GM20431 (cell line): Measurements from ENCODE around the gene FAM151A.
"Not testable (repeated sequence)": the region's sequence is repeated elsewhere in the genome, so short reads cannot be mapped to it uniquely, and the experiment has no call there.

Source experiments
- in situ Hi-C: fragments of 300-500 bp; cut with MseI, MboI; formaldehyde crosslinking; loops from one replicate; pipeline ENCODE4 v1.15.0; 2020; ENCODE audit warnings: low sequenced_read_pairs; ENCODE audit not compliant: unreplicated experiment

Gene FAM151A

GRCh38 chr1:54640361-54640760 is 17.0 kb upstream of the FAM151A start:
- in situ Hi-C loops, result no loop called here

DNA sequence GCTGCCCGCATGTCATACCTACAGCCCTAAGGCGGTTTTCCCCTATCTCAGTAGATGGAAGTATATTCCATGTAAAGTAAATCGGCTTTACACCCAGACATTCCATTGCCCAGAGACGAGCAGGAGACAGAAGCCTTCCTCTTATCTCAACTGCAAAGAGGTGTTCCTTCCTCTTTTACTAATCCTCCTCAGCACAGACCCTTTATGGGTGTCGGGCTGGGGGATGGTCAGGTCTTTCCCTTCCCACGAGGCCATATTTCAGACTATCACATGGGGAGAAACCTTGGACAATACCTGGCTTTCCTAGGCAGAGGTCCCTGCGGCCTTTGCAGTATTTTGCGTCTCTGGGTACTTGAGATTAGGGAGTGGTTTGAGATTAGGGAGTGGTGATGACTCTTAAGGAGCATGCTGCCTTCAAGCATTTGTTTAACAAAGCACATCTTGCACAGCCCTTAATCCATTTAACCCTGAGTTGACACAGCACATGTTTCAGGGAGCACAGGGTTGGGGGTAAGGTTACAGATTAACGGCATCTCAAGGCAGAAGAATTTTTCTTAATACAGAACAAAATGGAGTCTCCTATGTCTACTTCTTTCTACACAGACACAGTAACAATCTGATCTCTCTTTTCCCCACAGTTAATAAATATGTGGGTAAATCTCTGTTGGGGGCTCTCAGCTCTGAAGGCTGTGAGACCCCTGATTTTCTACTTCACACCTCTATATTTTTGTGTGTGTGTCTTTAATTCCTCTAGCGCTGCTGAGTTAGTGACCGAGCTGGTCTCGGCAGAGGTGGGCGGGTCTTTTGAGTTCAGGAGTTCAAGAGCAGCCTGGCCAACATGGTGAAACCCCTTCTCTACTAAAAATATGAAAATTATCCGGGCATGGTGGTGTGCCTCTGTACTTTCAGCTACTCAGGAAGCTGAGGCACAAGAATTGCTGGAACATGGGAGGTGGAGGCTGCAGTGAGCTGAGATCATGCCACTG is 13.4 kb upstream of the FAM151A start:
- in situ Hi-C loops, result not testable (repeated sequence)

GRCh38 chr1:54635804-54636203 is 12.5 kb upstream of the FAM151A start:
- in situ Hi-C loops, result not testable (repeated sequence)

DNA sequence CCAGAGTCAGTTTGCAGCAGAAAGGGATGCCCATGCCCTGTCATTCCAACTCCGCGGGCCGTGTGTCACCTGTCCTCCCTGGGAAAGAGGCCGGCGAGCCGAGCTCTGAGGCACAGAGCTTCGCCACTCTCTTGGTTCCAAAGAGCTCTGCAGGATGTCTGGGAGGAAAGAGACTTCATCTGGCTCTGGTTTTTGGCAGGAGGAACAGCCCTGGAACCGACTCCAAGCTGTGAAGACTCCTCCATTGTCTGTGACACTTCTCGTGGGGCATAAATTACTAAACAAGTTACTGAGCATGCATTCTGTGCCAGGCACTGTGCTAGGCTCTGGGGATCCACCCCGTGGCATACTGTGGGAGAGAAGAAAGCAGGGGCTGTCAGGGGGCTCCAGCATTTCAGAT is 3.9 kb upstream of the FAM151A start:
- in situ Hi-C loops, result no loop called here

- in situ Hi-C loops, result no loop called here
Measured at GRCh38 chr1:54624466-54625464, 1.4 kb upstream of the FAM151A start.

GRCh38 chr1:54619749-54620148 is 3.6 kb downstream of the FAM151A start:
- in situ Hi-C loops, result no loop called here

GRCh38 chr1:54615531-54616279 is 7.6 kb downstream of the FAM151A start:
- in situ Hi-C loops, result no loop called here

GRCh38 chr1:54614563-54614962 is 8.8 kb downstream of the FAM151A start:
- in situ Hi-C loops, result no loop called here

GRCh38 chr1:54614024-54614423 is 9.3 kb downstream of the FAM151A start:
- in situ Hi-C loops, result no loop called here

- in situ Hi-C loops, result no loop called here
Measured at GRCh38 chr1:54611621-54612020, 11.7 kb downstream of the FAM151A start.

GRCh38 chr1:54610601-54611580 is 12.4 kb downstream of the FAM151A start:
- in situ Hi-C loops, result no loop called here

DNA sequence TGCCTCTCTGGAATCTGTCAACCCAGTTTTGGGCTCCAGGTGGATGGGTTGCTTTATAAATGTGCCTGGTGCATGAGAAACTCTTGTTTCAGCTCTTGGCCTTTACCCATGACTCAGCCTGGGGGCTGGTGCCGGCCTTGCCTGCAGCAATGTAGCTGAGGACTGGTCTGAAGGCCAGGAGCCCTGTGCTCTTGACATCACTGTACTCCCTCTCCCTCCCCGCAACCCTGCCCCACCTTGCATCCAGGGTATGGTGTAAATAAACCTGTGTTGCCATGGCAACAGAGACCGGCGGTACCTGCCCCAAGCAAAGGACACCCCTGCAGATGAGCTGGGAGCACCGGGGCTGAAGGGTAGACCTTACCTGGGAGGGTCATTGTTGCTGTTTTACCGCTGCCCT is 13.3 kb downstream of the FAM151A start:
- in situ Hi-C loops, result no loop called here

- in situ Hi-C loops, result no loop called here
Measured at GRCh38 chr1:54609301-54609921, 13.9 kb downstream of the FAM151A start.

GRCh38 chr1:54608566-54609230 is 14.6 kb downstream of the FAM151A start:
- in situ Hi-C loops, result no loop called here

DNA sequence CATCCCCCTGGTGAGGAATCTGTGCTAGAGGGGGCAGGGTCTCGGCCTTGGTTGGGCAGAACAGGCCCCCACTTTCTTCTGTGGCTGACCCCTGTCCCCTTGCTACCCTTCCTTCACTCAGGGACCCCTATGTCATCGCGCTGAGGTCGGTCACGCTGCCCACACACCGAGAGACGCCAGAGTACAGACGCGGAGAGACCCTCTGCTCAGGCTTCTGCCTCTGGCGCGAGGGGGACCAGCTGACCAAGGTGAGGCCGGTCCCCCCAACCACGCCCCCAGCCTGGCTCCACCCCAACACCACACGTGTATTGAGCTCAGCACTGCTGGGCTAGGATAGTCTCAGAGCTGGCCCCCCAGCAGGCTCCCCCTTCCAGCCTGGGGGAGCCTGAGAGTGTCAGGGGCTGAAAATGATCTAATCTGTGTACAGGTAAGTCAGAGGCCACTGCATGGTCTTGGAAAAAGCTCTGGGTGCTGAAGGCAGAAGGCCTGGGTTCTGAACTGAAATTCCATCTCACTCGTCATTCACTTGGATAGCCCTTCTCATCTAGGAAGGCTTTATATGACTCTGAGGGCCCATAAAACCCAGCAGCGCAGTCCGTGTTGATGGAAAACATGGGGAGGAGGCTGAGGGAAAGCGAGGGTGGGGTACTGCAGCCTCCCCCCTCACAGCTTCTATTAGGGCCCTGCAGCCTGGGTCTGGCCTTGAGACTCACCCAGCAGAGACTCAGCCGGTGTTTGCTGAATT is 15.3 kb downstream of the FAM151A start:
- in situ Hi-C loops, result no loop called here

DNA sequence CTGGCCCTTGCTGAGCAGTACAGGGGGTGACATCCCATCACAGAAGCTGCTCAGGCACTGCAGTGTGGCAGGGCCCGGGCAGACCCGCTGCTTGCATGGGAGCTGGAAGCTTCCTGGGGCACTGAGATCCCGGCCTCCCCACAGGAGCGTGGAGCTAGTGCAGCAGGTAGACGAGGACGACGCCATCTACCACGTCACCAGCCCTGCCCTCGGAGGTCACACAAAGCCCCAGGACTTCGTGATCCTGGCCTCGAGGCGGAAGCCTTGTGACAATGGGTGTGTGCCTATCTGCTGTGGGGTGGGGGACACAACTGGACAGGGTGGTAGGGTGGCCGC is 16.4 kb downstream of the FAM151A start:
- in situ Hi-C loops, result no loop called here
